C4-2B (cell line): ENCODE results near the gene CLDN5.

Source experiments
- ZFX ChIP-seq: fragments of 450-650 bp; IDR thresholded peaks from 2 replicates; pipeline ENCODE4 v1.6.1; 2017
- TF ChIP-seq, protein P1 (sequence below): fragments of 450-650 bp; conservative IDR thresholded peaks from 2 replicates; pipeline ENCODE4 v1.5.1; 2017; ENCODE audit warnings: mild to moderate bottlenecking

DNA sequence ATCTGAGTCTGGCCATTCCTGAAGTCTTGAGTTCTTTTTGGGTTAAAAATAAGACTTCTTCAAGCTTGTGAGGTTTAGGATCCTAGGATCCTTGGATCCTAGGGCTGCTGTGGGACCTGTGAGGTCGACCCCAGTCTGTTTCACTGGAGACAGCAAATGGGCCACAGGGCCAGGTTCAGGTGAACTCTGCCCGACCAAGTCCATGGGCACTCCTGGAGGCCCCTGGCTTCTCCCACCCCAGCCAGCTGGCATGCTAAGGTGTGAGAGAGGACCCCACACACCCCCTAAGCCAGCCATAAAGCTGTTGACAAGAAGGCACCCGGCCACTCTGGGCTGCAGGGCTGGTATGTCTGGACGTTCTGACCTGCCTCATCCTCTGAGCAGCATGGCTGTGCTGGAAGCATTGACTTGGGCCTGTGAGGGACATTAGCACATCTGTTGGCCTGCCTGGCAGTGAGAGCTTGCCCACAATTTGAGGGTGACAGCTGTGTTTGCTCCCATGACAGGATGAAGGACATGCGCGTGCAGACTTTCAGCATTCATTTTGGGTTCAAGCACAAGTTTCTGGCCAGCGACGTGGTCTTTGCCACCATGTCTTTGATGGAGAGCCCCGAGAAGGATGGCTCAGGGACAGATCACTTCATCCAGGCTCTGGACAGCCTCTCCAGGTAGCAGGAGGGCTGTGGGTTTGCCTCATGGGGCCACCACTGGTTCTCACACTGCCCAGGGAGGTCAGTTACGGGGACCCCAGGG lies 16.0 kb downstream of the CLDN5 start:
- TF ChIP-seq, protein P1, sequence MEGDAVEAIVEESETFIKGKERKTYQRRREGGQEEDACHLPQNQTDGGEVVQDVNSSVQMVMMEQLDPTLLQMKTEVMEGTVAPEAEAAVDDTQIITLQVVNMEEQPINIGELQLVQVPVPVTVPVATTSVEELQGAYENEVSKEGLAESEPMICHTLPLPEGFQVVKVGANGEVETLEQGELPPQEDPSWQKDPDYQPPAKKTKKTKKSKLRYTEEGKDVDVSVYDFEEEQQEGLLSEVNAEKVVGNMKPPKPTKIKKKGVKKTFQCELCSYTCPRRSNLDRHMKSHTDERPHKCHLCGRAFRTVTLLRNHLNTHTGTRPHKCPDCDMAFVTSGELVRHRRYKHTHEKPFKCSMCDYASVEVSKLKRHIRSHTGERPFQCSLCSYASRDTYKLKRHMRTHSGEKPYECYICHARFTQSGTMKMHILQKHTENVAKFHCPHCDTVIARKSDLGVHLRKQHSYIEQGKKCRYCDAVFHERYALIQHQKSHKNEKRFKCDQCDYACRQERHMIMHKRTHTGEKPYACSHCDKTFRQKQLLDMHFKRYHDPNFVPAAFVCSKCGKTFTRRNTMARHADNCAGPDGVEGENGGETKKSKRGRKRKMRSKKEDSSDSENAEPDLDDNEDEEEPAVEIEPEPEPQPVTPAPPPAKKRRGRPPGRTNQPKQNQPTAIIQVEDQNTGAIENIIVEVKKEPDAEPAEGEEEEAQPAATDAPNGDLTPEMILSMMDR = no peak
- no peak for TF ChIP-seq ZFX
